Measurements from ENCODE around the gene ABLIM3.
"Not testable (repeated sequence)": the region's sequence is repeated elsewhere in the genome, so short reads cannot be mapped to it uniquely, and the experiment has no call there.

The ABLIM3 gene

GRCh38 chr5:149254506-149254905, 113.2 kb downstream of the ABLIM3 start:
- DNase-seq (ENCODE audit: low read depth in 4 of 4, low spot score in 1 of 4): no peak

- DNase-seq (ENCODE audit: low read depth in 4 of 4, low spot score in 1 of 4): no peak
These were observed 115.2 kb downstream of the ABLIM3 start for GRCh38 chr5:149256451-149256850.

- DNase-seq (ENCODE audit: low read depth in 4 of 4, low spot score in 1 of 4): no peak
These were observed 115.8 kb downstream of the ABLIM3 start for GRCh38 chr5:149257131-149257530.

- DNase-seq (ENCODE audit: low read depth in 4 of 4, low spot score in 1 of 4): no peak
These were observed 116.8 kb downstream of the ABLIM3 start for GRCh38 chr5:149257889-149258705.

GRCh38 chr5:149260761-149261160, 119.5 kb downstream of the ABLIM3 start:
- no peak for DNase-seq (ENCODE audit: low read depth in 4 of 4, low spot score in 1 of 4)

GRCh38 chr5:149261246-149261645, 120.0 kb downstream of the ABLIM3 start:
- no peak for DNase-seq (ENCODE audit: low read depth in 4 of 4, low spot score in 1 of 4)

- no peak for DNase-seq (ENCODE audit: low read depth in 4 of 4, low spot score in 1 of 4)
These were observed 121.0 kb downstream of the ABLIM3 start for GRCh38 chr5:149262315-149262714.

GRCh38 chr5:149264439-149265067, 123.3 kb downstream of the ABLIM3 start:
- DNase-seq (ENCODE audit: low read depth in 4 of 4, low spot score in 1 of 4): no peak

- DNase-seq (ENCODE audit: low read depth in 4 of 4, low spot score in 1 of 4): no peak
These were observed 123.8 kb downstream of the ABLIM3 start for GRCh38 chr5:149265068-149265465.

GRCh38 chr5:149265597-149265996, 124.3 kb downstream of the ABLIM3 start:
- no peak for DNase-seq (ENCODE audit: low read depth in 4 of 4, low spot score in 1 of 4)

GRCh38 chr5:149267241-149267973, 126.1 kb downstream of the ABLIM3 start:
- DNase-seq (ENCODE audit: low read depth in 4 of 4, low spot score in 1 of 4): no peak

- DNase-seq (ENCODE audit: low read depth in 4 of 4, low spot score in 1 of 4): no peak
These were observed 127.8 kb downstream of the ABLIM3 start for GRCh38 chr5:149268928-149269557.

GRCh38 chr5:149271195-149271715, 130.0 kb downstream of the ABLIM3 start:
- DNase-seq (ENCODE audit: low read depth in 4 of 4, low spot score in 1 of 4): no peak

- peak in 2 of 4 experiments; percentile 7 to 10 for DNase-seq (ENCODE audit: low read depth in 4 of 4, low spot score in 1 of 4)
These were observed 130.6 kb downstream of the ABLIM3 start, which contains the start of gene AFAP1L1 for GRCh38 chr5:149271716-149272563. Gene AFAP1L1 (plus strand): TSS chr5:149271859. CDS start chr5:149271969, 110 bp downstream.

- DNase-seq (ENCODE audit: low read depth in 4 of 4, low spot score in 1 of 4): not testable (repeated sequence)
These were observed 131.5 kb downstream of the ABLIM3 start for GRCh38 chr5:149272781-149273180.

GRCh38 chr5:149273237-149273636, 131.9 kb downstream of the ABLIM3 start:
- DNase-seq (ENCODE audit: low read depth in 4 of 4, low spot score in 1 of 4): no peak

- DNase-seq (ENCODE audit: low read depth in 4 of 4, low spot score in 1 of 4): no peak
These were observed 132.7 kb downstream of the ABLIM3 start for GRCh38 chr5:149273950-149274349.

GRCh38 chr5:149274939-149275338, 133.6 kb downstream of the ABLIM3 start:
- DNase-seq (ENCODE audit: low read depth in 4 of 4, low spot score in 1 of 4): no peak

GRCh38 chr5:149277801-149278200, 136.5 kb downstream of the ABLIM3 start:
- DNase-seq (ENCODE audit: low read depth in 4 of 4, low spot score in 1 of 4): no peak

Data from stimulated activated CD4-positive, alpha-beta T cell treated with anti-CD3 and anti-CD28 coated beads, Interleukin-1b, Interleukin-23, amount 100 ng/mL, for 24 hours (primary cell).